ENCODE data around the gene CAMK2G. TPM values are rescaled to one million over a fixed set of nuclear protein-coding genes. Genes with fewer than 3 reads are reported as not detected.

Gene CAMK2G
- total RNA-seq, 4 donors from 2014 or later, result 48.6 to 67.5 (median 51.7) TPM

- Histone ChIP-seq H3K4me3 (peak overlapping the region; percentile 59 to 82 (median 73)), H3K9me3 (no peaks in the 10 kb centered on the region), H3K4me1 (peaks cover 30 to 56% of the 10 kb centered on the region in 2 donors), H3K27ac (peak overlapping the region; percentile 70 to 80 (median 78)), H3K27me3 (peaks cover 0 to 7% (median 0%) of the 10 kb centered on the region in 3 donors), H3K36me3 (no peaks in the 10 kb centered on the region)
- no peak for DNase-seq
- ATAC-seq, result no peak
- in situ Hi-C loops (cut with MboI; ENCODE audit: low sequenced_read_pairs in 4 of 4) (no loop called here), intact Hi-C loops (cut with DNase I; ENCODE audit: low total_unique reads) (no loop called here)
- TF ChIP-seq POLR2A (IDR thresholded peaks at IDR 0.05) (no peak), CTCF (IDR thresholded peaks at IDR 0.05 in 4 of 5, conservative IDR thresholded peaks at IDR 0.05 in 1 of 5) (no peak)
These were observed 37.2 kb upstream of the CAMK2G start for GRCh38 chr10:73911553-73912004.

- Histone ChIP-seq H3K27me3 (peaks cover 0 to 7% (median 0%) of the 10 kb centered on the region in 3 donors), H3K4me1 (peaks cover 36 to 56% of the 10 kb centered on the region in 2 donors), H3K36me3 (no peaks in the 10 kb centered on the region), H3K4me3 (peak within 1 kb of the TSS; percentile 59 to 82 (median 73)), H3K27ac (peak within 1 kb of the TSS; percentile 70 to 80 (median 78)), H3K9me3 (no peaks in the 10 kb centered on the region)
- in situ Hi-C loops (cut with MboI; ENCODE audit: low sequenced_read_pairs in 4 of 4), result no loop called here
- intact Hi-C loops (cut with DNase I; ENCODE audit: low total_unique reads), result no loop called here
- peak in 1 of 2 donors; percentile 14 for ATAC-seq
- no peak for DNase-seq
- TF ChIP-seq POLR2A (IDR thresholded peaks at IDR 0.05) (peak; percentile 47 to 65), CTCF (IDR thresholded peaks at IDR 0.05 in 4 of 5, conservative IDR thresholded peaks at IDR 0.05 in 1 of 5) (no peak)
These were observed 36.6 kb upstream of the CAMK2G start, which contains the start of gene PLAU for GRCh38 chr10:73910764-73911552. Gene PLAU (plus strand): TSS chr10:73911132. CDS start chr10:73911556, 424 bp downstream.

GRCh38 chr10:73910401-73910763 is 36.0 kb upstream of the CAMK2G start:
- no peak for TF ChIP-seq POLR2A (IDR thresholded peaks at IDR 0.05)
- no peak for TF ChIP-seq CTCF (IDR thresholded peaks at IDR 0.05 in 4 of 5, conservative IDR thresholded peaks at IDR 0.05 in 1 of 5)
- Histone ChIP-seq H3K27me3 (peaks cover 0 to 7% (median 0%) of the 10 kb centered on the region in 3 donors), H3K9me3 (no peaks in the 10 kb centered on the region), H3K4me3 (peak overlapping the region; percentile 59 to 82 (median 73)), H3K27ac (peak overlapping the region; percentile 70 to 80 (median 78)), H3K36me3 (no peaks in the 10 kb centered on the region), H3K4me1 (peaks cover 36 to 56% of the 10 kb centered on the region in 2 donors)
- in situ Hi-C loops (cut with MboI; ENCODE audit: low sequenced_read_pairs in 4 of 4) (no loop called here), intact Hi-C loops (cut with DNase I; ENCODE audit: low total_unique reads) (no loop called here)
- DNase-seq, result no peak
- ATAC-seq, result no peak

- TF ChIP-seq CTCF (IDR thresholded peaks at IDR 0.05 in 4 of 5, conservative IDR thresholded peaks at IDR 0.05 in 1 of 5) (no peak), POLR2A (IDR thresholded peaks at IDR 0.05) (no peak)
- Histone ChIP-seq H3K4me1 (peaks cover 36 to 54% of the 10 kb centered on the region in 2 donors), H3K27ac (peak overlapping the region; percentile 51 to 82 (median 74)), H3K36me3 (no peaks in the 10 kb centered on the region), H3K9me3 (no peaks in the 10 kb centered on the region), H3K27me3 (peaks cover 0 to 7% (median 0%) of the 10 kb centered on the region in 3 donors), H3K4me3 (no peak overlapping the region)
- DNase-seq (no peak), ATAC-seq (no peak)
- intact Hi-C loops (cut with DNase I; ENCODE audit: low total_unique reads) (no loop called here), in situ Hi-C loops (cut with MboI; ENCODE audit: low sequenced_read_pairs in 4 of 4) (no loop called here)
These were observed 35.3 kb upstream of the CAMK2G start for GRCh38 chr10:73909540-73910115.
